ENCODE results near the gene PDCD11.

GRCh38 chr10:103396789-103397087, 312 bp downstream of the PDCD11 start:
- no peak for TF ChIP-seq EP300 (IDR thresholded peaks at IDR 0.05)
- TF ChIP-seq CTCF (IDR thresholded peaks at IDR 0.05): no peak

All from esophagus muscularis mucosa (tissue), 3 donors.